HEK293 (cell line): ENCODE measurements around the gene FUT8.

ENCODE experiments used
- CTCF ChIA-PET: fragments of 350-600 bp; formaldehyde crosslinking; extraction: SDS; loops from one replicate; lab custom pipeline; 2021; ENCODE audit warnings: antibody characterized with exemption; lab: Yijun Ruan, JAX
- POLR2A ChIA-PET: fragments of 300-600 bp; formaldehyde crosslinking; extraction: SDS; loops from one replicate; lab custom pipeline; 2020; ENCODE audit warnings: antibody characterized with exemption, inconsistent platforms; lab: Yijun Ruan, JAX
- H3K27ac ChIP-seq: fragments of 200-500 bp; sonication (Bioruptor generic); 2 replicates; pipeline ENCODE4 v1.5.1; 2014; ENCODE audit warnings: low read depth, low read length, control low read depth, inconsistent platforms; ENCODE audit errors: extremely low read depth
- H3K36me3 ChIP-seq, 2 experiments: fragments of 200-500 bp in 1 of 2; sonication (Bioruptor generic) in 1 of 2; 1 replicate in 1 of 2; 2 replicates in 1 of 2; pipeline ENCODE4 v1.5.1; 2014 to 2017; ENCODE audit warnings: inconsistent platforms in 2 of 2, low read length in 2 of 2; ENCODE audit not compliant: control insufficient read depth in 2 of 2, insufficient read depth in 1 of 2
- H3K4me1 ChIP-seq: fragments of 200-500 bp; sonication (Bioruptor generic); 2 replicates; pipeline ENCODE4 v1.5.1; 2014; ENCODE audit warnings: mild to moderate bottlenecking, low read length, inconsistent platforms; ENCODE audit not compliant: control insufficient read depth, insufficient read depth
- H3K4me3 ChIP-seq: 2 replicates; pipeline ENCODE4 v1.5.1; 2011; ENCODE audit warnings: low read depth, mild to moderate bottlenecking, control low read depth, low read length, moderate library complexity
- H3K9me3 ChIP-seq: fragments of 200-500 bp; sonication (Bioruptor generic); 2 replicates; pipeline ENCODE4 v1.5.1; 2014; ENCODE audit warnings: low read depth, low read length, inconsistent platforms; ENCODE audit not compliant: control insufficient read depth, insufficient read depth
- MEIS1 ChIP-seq: sonication (generic); formaldehyde crosslinking; IDR thresholded peaks from 2 replicates; pipeline ENCODE4 v1.8.1; 2022; ENCODE audit warnings: missing genetic modification reagents, mild to moderate bottlenecking, borderline replicate concordance
- WT1 ChIP-seq: fragments of 450-650 bp; formaldehyde crosslinking; IDR thresholded peaks from 2 replicates; pipeline ENCODE4 v1.5.1; 2016; ENCODE audit warnings: missing biosample characterization, missing genetic modification characterization
- ZNF146 ChIP-seq: fragments of 450-650 bp; formaldehyde crosslinking; IDR thresholded peaks from 2 replicates; pipeline ENCODE4 v1.5.1; 2016; ENCODE audit warnings: missing biosample characterization, missing genetic modification characterization
- ZNF23 ChIP-seq: fragments of 450-650 bp; formaldehyde crosslinking; IDR thresholded peaks from 2 replicates; pipeline ENCODE4 v1.5.1; 2016; ENCODE audit warnings: missing biosample characterization, missing genetic modification characterization, borderline replicate concordance
- ZNF239 ChIP-seq: fragments of 450-650 bp; formaldehyde crosslinking; IDR thresholded peaks from 2 replicates; pipeline ENCODE4 v1.5.1; 2016; ENCODE audit warnings: missing biosample characterization, missing genetic modification characterization
- ZNF274 ChIP-seq, 2 experiments: fragments of 200-500 bp in 1 of 2; fragments of 450-650 bp in 1 of 2; sonication (Bioruptor generic) in 1 of 2; formaldehyde crosslinking in 1 of 2; IDR thresholded peaks; 2 replicates each; pipeline versions ENCODE4 v1.5.1 to v1.6.1; 2014 to 2016; ENCODE audit warnings: borderline replicate concordance in 1 of 2, inconsistent platforms in 1 of 2, low read length in 1 of 2, missing biosample characterization in 1 of 2, missing genetic modification characterization in 1 of 2
- ZNF473 ChIP-seq: fragments of 450-650 bp; formaldehyde crosslinking; IDR thresholded peaks from 2 replicates; pipeline ENCODE4 v1.5.1; 2017; ENCODE audit warnings: missing biosample characterization, missing genetic modification characterization
- ZNF544 ChIP-seq: fragments of 450-650 bp; formaldehyde crosslinking; IDR thresholded peaks from 2 replicates; pipeline ENCODE4 v1.5.0; 2017; ENCODE audit warnings: missing biosample characterization, missing genetic modification characterization
- ZNF558 ChIP-seq: fragments of 450-650 bp; formaldehyde crosslinking; IDR thresholded peaks from 2 replicates; pipeline ENCODE4 v1.5.1; 2016; ENCODE audit warnings: missing biosample characterization, missing genetic modification characterization
- ZNF560 ChIP-seq: fragments of 450-650 bp; formaldehyde crosslinking; IDR thresholded peaks from 2 replicates; pipeline ENCODE4 v1.5.1; 2017; ENCODE audit warnings: missing biosample characterization, missing genetic modification characterization, borderline replicate concordance
- ZNF580 ChIP-seq: fragments of 450-650 bp; formaldehyde crosslinking; IDR thresholded peaks from 2 replicates; pipeline ENCODE4 v1.5.1; 2016; ENCODE audit warnings: missing biosample characterization, missing genetic modification characterization
- ZNF747 ChIP-seq: fragments of 450-650 bp; formaldehyde crosslinking; IDR thresholded peaks from 2 replicates; pipeline ENCODE4 v1.5.1; 2016; ENCODE audit warnings: missing biosample characterization, missing genetic modification characterization
- ZNF791 ChIP-seq: fragments of 450-650 bp; formaldehyde crosslinking; IDR thresholded peaks from 2 replicates; pipeline ENCODE4 v1.5.1; 2016; ENCODE audit warnings: missing biosample characterization, missing genetic modification characterization
- ZSCAN30 ChIP-seq: fragments of 450-650 bp; IDR thresholded peaks from 2 replicates; pipeline ENCODE4 v1.5.1; 2018; ENCODE audit warnings: missing biosample characterization, mild to moderate bottlenecking, missing genetic modification characterization, moderate library complexity
- TF ChIP-seq, protein P1 (sequence below): fragments of 450-650 bp; formaldehyde crosslinking; IDR thresholded peaks from 2 replicates; pipeline ENCODE4 v1.5.1; 2016; ENCODE audit warnings: missing biosample characterization, missing genetic modification characterization, low read depth
- TF ChIP-seq, protein P2 (sequence below): fragments of 450-650 bp; formaldehyde crosslinking; IDR thresholded peaks from 2 replicates; pipeline ENCODE4 v1.5.1; 2016; ENCODE audit warnings: missing biosample characterization, missing genetic modification characterization

FUT8 gene

GRCh38 chr14:65495196-65495595 lies 82.7 kb downstream of the FUT8 start (continued):
- TF ChIP-seq, protein P1, sequence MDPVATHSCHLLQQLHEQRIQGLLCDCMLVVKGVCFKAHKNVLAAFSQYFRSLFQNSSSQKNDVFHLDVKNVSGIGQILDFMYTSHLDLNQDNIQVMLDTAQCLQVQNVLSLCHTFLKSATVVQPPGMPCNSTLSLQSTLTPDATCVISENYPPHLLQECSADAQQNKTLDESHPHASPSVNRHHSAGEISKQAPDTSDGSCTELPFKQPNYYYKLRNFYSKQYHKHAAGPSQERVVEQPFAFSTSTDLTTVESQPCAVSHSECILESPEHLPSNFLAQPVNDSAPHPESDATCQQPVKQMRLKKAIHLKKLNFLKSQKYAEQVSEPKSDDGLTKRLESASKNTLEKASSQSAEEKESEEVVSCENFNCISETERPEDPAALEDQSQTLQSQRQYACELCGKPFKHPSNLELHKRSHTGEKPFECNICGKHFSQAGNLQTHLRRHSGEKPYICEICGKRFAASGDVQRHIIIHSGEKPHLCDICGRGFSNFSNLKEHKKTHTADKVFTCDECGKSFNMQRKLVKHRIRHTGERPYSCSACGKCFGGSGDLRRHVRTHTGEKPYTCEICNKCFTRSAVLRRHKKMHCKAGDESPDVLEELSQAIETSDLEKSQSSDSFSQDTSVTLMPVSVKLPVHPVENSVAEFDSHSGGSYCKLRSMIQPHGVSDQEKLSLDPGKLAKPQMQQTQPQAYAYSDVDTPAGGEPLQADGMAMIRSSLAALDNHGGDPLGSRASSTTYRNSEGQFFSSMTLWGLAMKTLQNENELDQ (tag by site-specific recombination): no peak
- no peak for TF ChIP-seq ZSCAN30

GRCh38 chr14:65496178-65496993 lies 83.9 kb downstream of the FUT8 start:
- CTCF ChIA-PET: no interaction called here
- POLR2A ChIA-PET: no interaction called here

DNA sequence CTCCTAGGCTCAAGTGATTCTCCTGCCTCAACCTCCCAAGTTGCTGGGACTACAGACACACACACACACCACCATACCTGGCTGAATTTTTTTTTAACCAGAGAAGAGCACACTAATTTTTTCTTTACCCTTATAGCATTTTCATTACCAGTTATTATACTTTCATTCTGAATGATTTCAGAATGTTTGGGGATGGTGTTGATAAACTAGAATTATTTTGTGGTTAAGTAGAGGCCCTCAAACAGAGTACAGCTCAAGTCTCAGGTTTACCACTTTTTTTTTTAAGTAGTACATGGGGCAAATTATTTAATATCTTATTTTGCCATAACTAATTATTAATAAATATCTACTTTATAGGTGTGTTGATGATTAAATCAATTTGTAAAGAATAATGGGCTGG lies 86.6 kb downstream of the FUT8 start:
- POLR2A ChIA-PET: no interaction called here

More at GRCh38 chr14:65496178-65496993, 83.9 kb downstream of the FUT8 start:
- no peaks in the 10 kb centered on the region for H3K36me3 ChIP-seq
- no peak for TF ChIP-seq ZNF274 (IDR thresholded peaks at IDR 0.05; ENCODE audit: low read length)
- no peak for TF ChIP-seq ZNF274 (tag by site-specific recombination; IDR thresholded peaks at IDR 0.05; ENCODE audit: borderline replicate concordance)
- no peak for TF ChIP-seq ZNF146 (tag by site-specific recombination)
- no peak for TF ChIP-seq ZNF560
- TF ChIP-seq ZNF239: no peak
- no peak for TF ChIP-seq ZNF791 (tag by site-specific recombination)
- TF ChIP-seq ZNF544 (tag by site-specific recombination): no peak
- TF ChIP-seq ZNF23 (tag by site-specific recombination): no peak
- TF ChIP-seq, all 188 proteins: peak for 0
- Histone ChIP-seq H3K4me1 (no peaks in the 10 kb centered on the region), H3K9me3 (no peaks in the 10 kb centered on the region), H3K4me3 (no peak overlapping the region), H3K27ac (no peak overlapping the region)

GRCh38 chr14:65500075-65500474 lies 87.5 kb downstream of the FUT8 start:
- POLR2A ChIA-PET: no interaction called here
- CTCF ChIA-PET: no interaction called here
- H3K27ac ChIP-seq: no peak overlapping the region
- no peaks in the 10 kb centered on the region for H3K9me3 ChIP-seq
- no peaks in the 10 kb centered on the region for H3K4me1 ChIP-seq
- no peaks in the 10 kb centered on the region for H3K36me3 ChIP-seq
- TF ChIP-seq MEIS1 (CRISPR knock-in tag) (no peak), WT1 (no peak), ZNF747 (tag by site-specific recombination) (no peak), ZSCAN30 (no peak), ZNF23 (tag by site-specific recombination) (no peak), ZNF558 (tag by site-specific recombination) (no peak), ZNF473 (tag by site-specific recombination) (no peak)
- TF ChIP-seq, protein P2, sequence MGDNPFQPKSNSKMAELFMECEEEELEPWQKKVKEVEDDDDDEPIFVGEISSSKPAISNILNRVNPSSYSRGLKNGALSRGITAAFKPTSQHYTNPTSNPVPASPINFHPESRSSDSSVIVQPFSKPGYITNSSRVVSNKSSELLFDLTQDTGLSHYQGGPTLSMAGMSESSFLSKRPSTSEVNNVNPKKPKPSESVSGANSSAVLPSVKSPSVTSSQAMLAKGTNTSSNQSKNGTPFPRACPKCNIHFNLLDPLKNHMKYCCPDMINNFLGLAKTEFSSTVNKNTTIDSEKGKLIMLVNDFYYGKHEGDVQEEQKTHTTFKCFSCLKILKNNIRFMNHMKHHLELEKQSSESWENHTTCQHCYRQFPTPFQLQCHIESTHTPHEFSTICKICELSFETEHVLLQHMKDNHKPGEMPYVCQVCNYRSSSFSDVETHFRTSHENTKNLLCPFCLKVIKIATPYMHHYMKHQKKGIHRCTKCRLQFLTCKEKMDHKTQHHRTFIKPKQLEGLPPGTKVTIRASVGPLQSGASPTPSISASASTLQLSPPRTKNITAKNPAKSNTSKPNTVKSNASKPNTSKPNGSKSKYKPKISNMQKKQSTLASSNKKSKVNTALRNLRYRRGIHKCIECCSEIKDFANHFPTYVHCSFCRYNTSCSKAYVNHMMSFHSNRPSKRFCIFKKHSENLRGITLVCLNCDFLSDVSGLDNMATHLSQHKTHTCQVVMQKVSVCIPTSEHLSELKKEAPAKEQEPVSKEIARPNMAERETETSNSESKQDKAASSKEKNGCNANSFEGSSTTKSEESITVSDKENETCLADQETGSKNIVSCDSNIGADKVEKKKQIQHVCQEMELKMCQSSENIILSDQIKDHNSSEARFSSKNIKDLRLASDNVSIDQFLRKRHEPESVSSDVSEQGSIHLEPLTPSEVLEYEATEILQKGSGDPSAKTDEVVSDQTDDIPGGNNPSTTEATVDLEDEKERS: no peak
- H3K4me3 ChIP-seq: no peak overlapping the region

More for the DNA sequence above, 86.6 kb downstream of the FUT8 start:
- Histone ChIP-seq H3K36me3 (no peaks in the 10 kb centered on the region), H3K27ac (no peak overlapping the region), H3K9me3 (no peaks in the 10 kb centered on the region), H3K4me3 (no peak overlapping the region), H3K4me1 (no peaks in the 10 kb centered on the region)
- no peak for TF ChIP-seq ZNF580 (tag by site-specific recombination)
- CTCF ChIA-PET: interaction anchor here (0.7 to 1.0 kb wide), 2 partner anchors 14 to 48 kb away, joined by 3 to 4 read pairs; no protein-coding TSS in a partner anchor
